Duodenal mucosa (tissue), 2 donors: ENCODE results near the gene FKBP7.
"Not testable (repeated sequence)": the region's sequence is repeated elsewhere in the genome, so short reads cannot be mapped to it uniquely, and the experiment has no call there.

Experiments used
- H3K27ac ChIP-seq: one replicate; pipeline ENCODE4 v1.7.0; 2013; ENCODE audit warnings: low read depth, low read length
- H3K27me3 ChIP-seq, 2 donors: one replicate each; pipeline ENCODE4 v1.7.0; 2013; ENCODE audit warnings: low read length in 2 of 2, control low read depth in 1 of 2; ENCODE audit not compliant: insufficient read depth in 2 of 2, control insufficient read depth in 1 of 2
- H3K36me3 ChIP-seq, 2 donors: one replicate each; pipeline ENCODE4 v1.7.0; 2013; ENCODE audit warnings: low read length in 2 of 2, control low read depth in 1 of 2; ENCODE audit not compliant: insufficient read depth in 2 of 2, control insufficient read depth in 1 of 2
- H3K4me1 ChIP-seq, 2 donors: one replicate each; pipeline ENCODE4 v1.7.0; 2013; ENCODE audit warnings: low read length in 2 of 2, control low read depth in 1 of 2; ENCODE audit not compliant: insufficient read depth in 2 of 2, control insufficient read depth in 1 of 2
- H3K4me3 ChIP-seq, 2 donors: one replicate each; pipeline ENCODE4 v1.7.0; 2013; ENCODE audit warnings: low read length in 2 of 2, low read depth in 1 of 2
- H3K9ac ChIP-seq, 2 donors: one replicate each; pipeline ENCODE4 v1.7.0; 2013; ENCODE audit warnings: low read length in 2 of 2, low read depth in 1 of 2
- H3K9me3 ChIP-seq, 2 donors: one replicate each; pipeline ENCODE4 v1.7.0; 2013; ENCODE audit warnings: low read length in 2 of 2, control low read depth in 1 of 2; ENCODE audit not compliant: control insufficient read depth in 1 of 2

FKBP7 gene

GRCh38 chr2:178477443-178478129, 814 bp downstream of the FKBP7 start:
- H3K27me3 ChIP-seq: no peaks in the 10 kb centered on the region
- H3K9ac ChIP-seq: peak overlapping the region; percentile 92 to 94
- no peaks in the 10 kb centered on the region for H3K36me3 ChIP-seq
- no peaks in the 10 kb centered on the region for H3K9me3 ChIP-seq
- H3K4me3 ChIP-seq: peak overlapping the region; percentile 84 to 89
- H3K27ac ChIP-seq: no peak overlapping the region
- H3K4me1 ChIP-seq: peaks cover 22 to 31% of the 10 kb centered on the region in 2 donors

- Histone ChIP-seq H3K27me3 (no peaks in the 10 kb centered on the region), H3K9me3 (no peaks in the 10 kb centered on the region), H3K4me3 (no peak overlapping the region), H3K9ac (no peak overlapping the region), H3K27ac (no peak overlapping the region), H3K36me3 (no peaks in the 10 kb centered on the region), H3K4me1 (peaks cover 11 to 21% of the 10 kb centered on the region in 2 donors)
These were observed 1.9 kb downstream of the FKBP7 start for GRCh38 chr2:178476477-178476876.

- Histone ChIP-seq H3K4me3 (no peak overlapping the region), H3K27me3 (no peaks in the 10 kb centered on the region), H3K4me1 (peaks cover 5 to 11% of the 10 kb centered on the region in 2 donors), H3K27ac (no peak overlapping the region), H3K9ac (no peak overlapping the region), H3K36me3 (no peaks in the 10 kb centered on the region), H3K9me3 (no peaks in the 10 kb centered on the region)
These were observed 3.8 kb downstream of the FKBP7 start for GRCh38 chr2:178474560-178474959.

GRCh38 chr2:178473931-178474330, 4.5 kb downstream of the FKBP7 start:
- H3K9ac ChIP-seq: no peak overlapping the region

GRCh38 chr2:178473373-178473772, 5.0 kb downstream of the FKBP7 start:
- Histone ChIP-seq H3K36me3 (no peaks in the 10 kb centered on the region), H3K9ac (no peak overlapping the region), H3K27me3 (no peaks in the 10 kb centered on the region), H3K4me1 (peaks cover 3 to 6% of the 10 kb centered on the region in 2 donors), H3K4me3 (no peak overlapping the region), H3K27ac (no peak overlapping the region), H3K9me3 (no peaks in the 10 kb centered on the region)

More at GRCh38 chr2:178473931-178474330, 4.5 kb downstream of the FKBP7 start:
- Histone ChIP-seq H3K4me1 (peaks cover 3 to 6% of the 10 kb centered on the region in 2 donors), H3K9me3 (no peaks in the 10 kb centered on the region), H3K27ac (no peak overlapping the region), H3K4me3 (no peak overlapping the region), H3K36me3 (no peaks in the 10 kb centered on the region), H3K27me3 (no peaks in the 10 kb centered on the region)

- not testable (repeated sequence) for H3K27me3 ChIP-seq, H3K4me1 ChIP-seq, H3K36me3 ChIP-seq, H3K4me3 ChIP-seq, H3K9ac ChIP-seq, H3K9me3 ChIP-seq, H3K27ac ChIP-seq
These were observed 7.1 kb downstream of the FKBP7 start for GRCh38 chr2:178471313-178471712.

- Histone ChIP-seq H3K27ac (no peak overlapping the region), H3K36me3 (peaks cover 2 to 4% of the 10 kb centered on the region in 2 donors), H3K4me1 (no peaks in the 10 kb centered on the region), H3K9ac (no peak overlapping the region), H3K27me3 (no peaks in the 10 kb centered on the region), H3K9me3 (no peaks in the 10 kb centered on the region), H3K4me3 (no peak overlapping the region)
These were observed 9.1 kb downstream of the FKBP7 start for GRCh38 chr2:178469219-178469849.

GRCh38 chr2:178457390-178457886, 21.0 kb downstream of the FKBP7 start:
- Histone ChIP-seq H3K9ac (no peak overlapping the region), H3K36me3 (no peaks in the 10 kb centered on the region), H3K27ac (no peak overlapping the region), H3K4me3 (no peak overlapping the region), H3K9me3 (no peaks in the 10 kb centered on the region), H3K4me1 (no peaks in the 10 kb centered on the region), H3K27me3 (no peaks in the 10 kb centered on the region)

GRCh38 chr2:178455947-178456346, 22.5 kb downstream of the FKBP7 start:
- Histone ChIP-seq H3K27me3 (no peaks in the 10 kb centered on the region), H3K27ac (no peak overlapping the region), H3K36me3 (no peaks in the 10 kb centered on the region), H3K4me3 (no peak overlapping the region), H3K9me3 (no peaks in the 10 kb centered on the region), H3K4me1 (no peaks in the 10 kb centered on the region), H3K9ac (no peak overlapping the region)

GRCh38 chr2:178452870-178453269, 25.5 kb downstream of the FKBP7 start:
- H3K27ac ChIP-seq: no peak overlapping the region

More at GRCh38 chr2:178452870-178453269, 25.5 kb downstream of the FKBP7 start:
- Histone ChIP-seq H3K27me3 (no peaks in the 10 kb centered on the region), H3K36me3 (peaks cover 4 to 7% of the 10 kb centered on the region in 2 donors), H3K9me3 (no peaks in the 10 kb centered on the region), H3K9ac (no peak overlapping the region), H3K4me1 (peaks cover 10 to 18% of the 10 kb centered on the region in 2 donors), H3K4me3 (no peak overlapping the region)
